Peyer's patch (tissue), 4 donors: ENCODE data around the gene VASH1.

Experiments used
- POLR2A ChIP-seq, 2 donors: fragments of 450-650 bp; IDR thresholded peaks; one replicate each; pipeline ENCODE4 v1.5.1; 2017; ENCODE audit warnings: antibody characterized with exemption in 2 of 2, mild to moderate bottlenecking in 2 of 2, moderate library complexity in 2 of 2
- TF ChIP-seq, protein P1 (sequence below), 6 experiments: fragments of 450-650 bp in 4 of 6; fragments of 200-600 bp in 2 of 6; sonication (generic) in 1 of 6; IDR thresholded peaks; one replicate each; pipeline ENCODE4 v1.5.1; 2017 to 2019; ENCODE audit warnings: antibody characterized with exemption in 6 of 6, mild to moderate bottlenecking in 3 of 6, moderate library complexity in 1 of 6

DNA sequence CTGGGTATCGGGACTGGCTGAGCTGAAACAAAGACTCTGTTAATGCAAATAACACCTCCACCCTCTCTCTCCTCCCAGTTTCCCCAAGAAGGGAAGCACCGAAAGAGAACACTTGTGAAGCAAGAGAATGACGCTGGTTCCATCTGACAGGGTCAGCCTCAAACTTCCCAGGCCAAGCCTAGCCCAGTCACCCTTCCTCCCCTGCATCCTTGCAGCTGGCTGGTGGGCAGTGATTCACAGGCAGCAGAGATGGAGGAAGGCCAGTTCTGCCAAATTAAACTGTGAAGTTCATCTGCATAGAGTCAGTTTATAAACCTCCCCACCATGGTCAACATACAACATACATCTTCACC is 67.7 kb downstream of the VASH1 start:
- TF ChIP-seq, protein P1, sequence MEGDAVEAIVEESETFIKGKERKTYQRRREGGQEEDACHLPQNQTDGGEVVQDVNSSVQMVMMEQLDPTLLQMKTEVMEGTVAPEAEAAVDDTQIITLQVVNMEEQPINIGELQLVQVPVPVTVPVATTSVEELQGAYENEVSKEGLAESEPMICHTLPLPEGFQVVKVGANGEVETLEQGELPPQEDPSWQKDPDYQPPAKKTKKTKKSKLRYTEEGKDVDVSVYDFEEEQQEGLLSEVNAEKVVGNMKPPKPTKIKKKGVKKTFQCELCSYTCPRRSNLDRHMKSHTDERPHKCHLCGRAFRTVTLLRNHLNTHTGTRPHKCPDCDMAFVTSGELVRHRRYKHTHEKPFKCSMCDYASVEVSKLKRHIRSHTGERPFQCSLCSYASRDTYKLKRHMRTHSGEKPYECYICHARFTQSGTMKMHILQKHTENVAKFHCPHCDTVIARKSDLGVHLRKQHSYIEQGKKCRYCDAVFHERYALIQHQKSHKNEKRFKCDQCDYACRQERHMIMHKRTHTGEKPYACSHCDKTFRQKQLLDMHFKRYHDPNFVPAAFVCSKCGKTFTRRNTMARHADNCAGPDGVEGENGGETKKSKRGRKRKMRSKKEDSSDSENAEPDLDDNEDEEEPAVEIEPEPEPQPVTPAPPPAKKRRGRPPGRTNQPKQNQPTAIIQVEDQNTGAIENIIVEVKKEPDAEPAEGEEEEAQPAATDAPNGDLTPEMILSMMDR (IDR thresholded peaks at IDR 0.05): no peak
- TF ChIP-seq POLR2A (IDR thresholded peaks at IDR 0.05): no peak
